WTC11 (cell line): ENCODE data around the gene CREB1. TPM values are rescaled to one million over a fixed set of nuclear protein-coding genes. Genes with fewer than 3 reads are reported as not detected.

ENCODE experiments used
- ATAC-seq: fragments of 200-7000 bp; cut with Tn5 transposase; 2 replicates; pipeline ENCODE4 v1.10.0; 2021; ENCODE audit warnings: mild to moderate bottlenecking, moderate library complexity
- CTCF ChIA-PET: fragments of 300-600 bp; sonication (Branson Sonifier 250); formaldehyde crosslinking; loops from one replicate; lab custom pipeline; 2021; ENCODE audit warnings: antibody characterized with exemption; lab: Charles Lee
- POLR2A ChIA-PET: fragments of 350-600 bp; sonication (Branson Sonifier 250); formaldehyde crosslinking; loops from one replicate; lab custom pipeline; 2021; ENCODE audit warnings: antibody characterized with exemption; lab: Charles Lee
- DNase-seq: peaks from one replicate; pipeline ENCODE4 v3.0.0; 2021; ENCODE audit warnings: low spot score
- H3K27ac Mint-ChIP-seq: 2 replicates; pipeline ENCODE4 v1.8.0; 2021; ENCODE audit warnings: mixed read lengths
- H3K27me3 Mint-ChIP-seq: 2 replicates; pipeline ENCODE4 v1.8.0; 2021; ENCODE audit warnings: low read depth, mild to moderate bottlenecking, moderate library complexity, mixed read lengths
- H3K36me3 Mint-ChIP-seq: 2 replicates; pipeline ENCODE4 v1.8.0; 2021; ENCODE audit warnings: mixed read lengths
- H3K4me1 Mint-ChIP-seq: 2 replicates; pipeline ENCODE4 v1.8.0; 2022; ENCODE audit warnings: mixed read lengths
- H3K4me3 Mint-ChIP-seq: 2 replicates; pipeline ENCODE4 v1.8.0; 2021; ENCODE audit warnings: mild to moderate bottlenecking, moderate library complexity, mixed read lengths
- H3K9me3 Mint-ChIP-seq: 2 replicates; pipeline ENCODE4 v1.8.0; 2021; ENCODE audit warnings: mixed read lengths
- ATF1 ChIP-seq: sonication (generic); formaldehyde crosslinking; IDR thresholded peaks from 2 replicates; pipeline ENCODE4 v1.8.1; 2023; ENCODE audit warnings: mild to moderate bottlenecking, moderate library complexity, missing genetic modification reagents
- CBFB ChIP-seq: sonication (generic); formaldehyde crosslinking; IDR thresholded peaks from 2 replicates; pipeline ENCODE4 v1.8.1; 2022; ENCODE audit warnings: mild to moderate bottlenecking, low read depth, missing genetic modification reagents
- JAZF1 ChIP-seq: fragments of 250-450 bp; sonication (Bioruptor Pico); IDR thresholded peaks from 2 replicates; pipeline ENCODE4 v1.9.0; 2021; ENCODE audit warnings: moderate library complexity, mild to moderate bottlenecking, inconsistent platforms
- KAT7 ChIP-seq: sonication (generic); formaldehyde crosslinking; IDR thresholded peaks from 2 replicates; pipeline ENCODE4 v1.8.1; 2023; ENCODE audit warnings: missing genetic modification reagents, mild to moderate bottlenecking, borderline replicate concordance
- PRRX2 ChIP-seq: fragments of 250-450 bp; sonication (Bioruptor Pico); IDR thresholded peaks from 2 replicates; pipeline ENCODE4 v1.8.0; 2021; ENCODE audit warnings: mild to moderate bottlenecking
- SOX15 ChIP-seq: fragments of 250-450 bp; sonication (Bioruptor Pico); IDR thresholded peaks from 2 replicates; pipeline ENCODE4 v1.9.0; 2021; ENCODE audit warnings: mild to moderate bottlenecking
- ZNF121 ChIP-seq: sonication (generic); formaldehyde crosslinking; IDR thresholded peaks from 2 replicates; pipeline ENCODE4 v1.8.0; 2023; ENCODE audit warnings: missing genetic modification reagents
- ZNF138 ChIP-seq: sonication (generic); formaldehyde crosslinking; conservative IDR thresholded peaks from 2 replicates; pipeline ENCODE4 v1.8.1; 2022; ENCODE audit warnings: mild to moderate bottlenecking, moderate library complexity, missing genetic modification reagents
- ZNF396 ChIP-seq: fragments of 250-450 bp; sonication (Bioruptor Pico); IDR thresholded peaks from 2 replicates; pipeline ENCODE4 v1.8.0; 2021; ENCODE audit warnings: mild to moderate bottlenecking, moderate library complexity, borderline replicate concordance
- ZNF416 ChIP-seq: fragments of 250-450 bp; sonication (Bioruptor Pico); IDR thresholded peaks from 2 replicates; pipeline ENCODE4 v1.9.0; 2021; ENCODE audit warnings: mild to moderate bottlenecking, inconsistent platforms
- ZNF423 ChIP-seq: fragments of 250-450 bp; sonication (Bioruptor Pico); IDR thresholded peaks from 2 replicates; pipeline ENCODE4 v2.1.2; 2022; ENCODE audit warnings: mild to moderate bottlenecking, moderate library complexity
- total RNA-seq: library from RNA; stranded (reverse); gene quantifications from 3 replicates; pipeline ENCODE4 v1.2.3, GENCODE V29; 2021
- TF ChIP-seq, protein P1 (sequence below): sonication (generic); formaldehyde crosslinking; IDR thresholded peaks from 2 replicates; pipeline ENCODE4 v1.8.0; 2022; ENCODE audit warnings: mild to moderate bottlenecking, missing genetic modification reagents
- TF ChIP-seq, protein P2 (sequence below): sonication (generic); formaldehyde crosslinking; IDR thresholded peaks from 2 replicates; pipeline ENCODE4 v1.8.1; 2023; ENCODE audit warnings: mild to moderate bottlenecking, missing genetic modification reagents, moderate library complexity
- TF ChIP-seq, protein P3 (sequence below): sonication (generic); formaldehyde crosslinking; IDR thresholded peaks from 2 replicates; pipeline ENCODE4 v1.8.1; 2022; ENCODE audit warnings: low read depth, mild to moderate bottlenecking, moderate library complexity, missing genetic modification reagents, borderline replicate concordance
- TF ChIP-seq, protein P4 (sequence below): sonication (generic); formaldehyde crosslinking; IDR thresholded peaks from 2 replicates; pipeline ENCODE4 v1.8.1; 2023; ENCODE audit warnings: mild to moderate bottlenecking, missing genetic modification reagents, moderate library complexity
- TF ChIP-seq, protein P5 (sequence below): sonication (generic); formaldehyde crosslinking; conservative IDR thresholded peaks from 2 replicates; pipeline ENCODE4 v1.8.1; 2023; ENCODE audit warnings: mild to moderate bottlenecking, low read depth, missing genetic modification reagents, moderate library complexity
- TF ChIP-seq, protein P6 (sequence below): sonication (generic); formaldehyde crosslinking; IDR thresholded peaks from 2 replicates; pipeline ENCODE4 v1.8.1; 2022; ENCODE audit warnings: missing genetic modification reagents, borderline replicate concordance
- TF ChIP-seq, protein P7 (sequence below): fragments of 200-600 bp; IDR thresholded peaks from 2 replicates; pipeline ENCODE4 v1.8.0; 2022; ENCODE audit warnings: antibody characterized with exemption
- TF ChIP-seq, protein P8 (sequence below): fragments of 250-450 bp; sonication (Bioruptor Pico); IDR thresholded peaks from 2 replicates; pipeline ENCODE4 v1.9.0; 2021; ENCODE audit warnings: mild to moderate bottlenecking

The CREB1 gene
- total RNA-seq, 1 experiment from 2014 or later, result 97.7 TPM

DNA sequence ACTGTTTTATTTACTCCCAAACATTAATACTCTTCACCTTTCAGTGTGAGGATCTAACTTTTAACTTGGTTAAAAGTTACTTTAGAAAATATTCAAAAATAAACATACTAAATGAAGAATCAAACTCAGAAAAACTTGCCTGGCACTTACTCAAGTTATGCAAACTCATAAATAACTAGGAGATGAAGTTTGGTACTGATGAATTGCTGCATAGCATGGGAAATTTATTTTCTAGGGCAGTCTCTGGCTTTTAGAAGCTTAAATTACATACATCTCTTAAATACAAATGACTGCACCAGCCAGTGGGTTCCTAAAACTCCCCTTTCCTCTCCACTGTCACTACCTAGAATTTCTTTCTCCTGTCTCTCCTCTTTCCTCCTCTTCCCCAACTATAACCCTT is 46.7 kb upstream of the CREB1 start (continued):
- TF ChIP-seq, protein P1, sequence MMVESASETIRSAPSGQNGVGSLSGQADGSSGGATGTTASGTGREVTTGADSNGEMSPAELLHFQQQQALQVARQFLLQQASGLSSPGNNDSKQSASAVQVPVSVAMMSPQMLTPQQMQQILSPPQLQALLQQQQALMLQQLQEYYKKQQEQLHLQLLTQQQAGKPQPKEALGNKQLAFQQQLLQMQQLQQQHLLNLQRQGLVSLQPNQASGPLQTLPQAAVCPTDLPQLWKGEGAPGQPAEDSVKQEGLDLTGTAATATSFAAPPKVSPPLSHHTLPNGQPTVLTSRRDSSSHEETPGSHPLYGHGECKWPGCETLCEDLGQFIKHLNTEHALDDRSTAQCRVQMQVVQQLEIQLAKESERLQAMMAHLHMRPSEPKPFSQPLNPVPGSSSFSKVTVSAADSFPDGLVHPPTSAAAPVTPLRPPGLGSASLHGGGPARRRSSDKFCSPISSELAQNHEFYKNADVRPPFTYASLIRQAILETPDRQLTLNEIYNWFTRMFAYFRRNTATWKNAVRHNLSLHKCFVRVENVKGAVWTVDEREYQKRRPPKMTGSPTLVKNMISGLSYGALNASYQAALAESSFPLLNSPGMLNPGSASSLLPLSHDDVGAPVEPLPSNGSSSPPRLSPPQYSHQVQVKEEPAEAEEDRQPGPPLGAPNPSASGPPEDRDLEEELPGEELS (CRISPR knock-in tag), result no peak
- no peak for TF ChIP-seq PRRX2 (CRISPR knock-in tag)
- TF ChIP-seq, protein P2, sequence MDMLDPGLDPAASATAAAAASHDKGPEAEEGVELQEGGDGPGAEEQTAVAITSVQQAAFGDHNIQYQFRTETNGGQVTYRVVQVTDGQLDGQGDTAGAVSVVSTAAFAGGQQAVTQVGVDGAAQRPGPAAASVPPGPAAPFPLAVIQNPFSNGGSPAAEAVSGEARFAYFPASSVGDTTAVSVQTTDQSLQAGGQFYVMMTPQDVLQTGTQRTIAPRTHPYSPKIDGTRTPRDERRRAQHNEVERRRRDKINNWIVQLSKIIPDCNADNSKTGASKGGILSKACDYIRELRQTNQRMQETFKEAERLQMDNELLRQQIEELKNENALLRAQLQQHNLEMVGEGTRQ (CRISPR knock-in tag), result no peak
- TF ChIP-seq ZNF423 (CRISPR knock-in tag), result no peak
- TF ChIP-seq, protein P3, sequence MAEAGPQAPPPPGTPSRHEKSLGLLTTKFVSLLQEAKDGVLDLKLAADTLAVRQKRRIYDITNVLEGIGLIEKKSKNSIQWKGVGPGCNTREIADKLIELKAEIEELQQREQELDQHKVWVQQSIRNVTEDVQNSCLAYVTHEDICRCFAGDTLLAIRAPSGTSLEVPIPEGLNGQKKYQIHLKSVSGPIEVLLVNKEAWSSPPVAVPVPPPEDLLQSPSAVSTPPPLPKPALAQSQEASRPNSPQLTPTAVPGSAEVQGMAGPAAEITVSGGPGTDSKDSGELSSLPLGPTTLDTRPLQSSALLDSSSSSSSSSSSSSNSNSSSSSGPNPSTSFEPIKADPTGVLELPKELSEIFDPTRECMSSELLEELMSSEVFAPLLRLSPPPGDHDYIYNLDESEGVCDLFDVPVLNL (CRISPR knock-in tag), result no peak
- TF ChIP-seq ZNF416 (CRISPR knock-in tag), result no peak
- no peak for TF ChIP-seq ZNF138
- TF ChIP-seq, protein P4, sequence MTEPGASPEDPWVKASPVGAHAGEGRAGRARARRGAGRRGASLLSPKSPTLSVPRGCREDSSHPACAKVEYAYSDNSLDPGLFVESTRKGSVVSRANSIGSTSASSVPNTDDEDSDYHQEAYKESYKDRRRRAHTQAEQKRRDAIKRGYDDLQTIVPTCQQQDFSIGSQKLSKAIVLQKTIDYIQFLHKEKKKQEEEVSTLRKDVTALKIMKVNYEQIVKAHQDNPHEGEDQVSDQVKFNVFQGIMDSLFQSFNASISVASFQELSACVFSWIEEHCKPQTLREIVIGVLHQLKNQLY (CRISPR knock-in tag), result no peak
- no peak for TF ChIP-seq KAT7 (CRISPR knock-in tag)
- TF ChIP-seq, protein P5, sequence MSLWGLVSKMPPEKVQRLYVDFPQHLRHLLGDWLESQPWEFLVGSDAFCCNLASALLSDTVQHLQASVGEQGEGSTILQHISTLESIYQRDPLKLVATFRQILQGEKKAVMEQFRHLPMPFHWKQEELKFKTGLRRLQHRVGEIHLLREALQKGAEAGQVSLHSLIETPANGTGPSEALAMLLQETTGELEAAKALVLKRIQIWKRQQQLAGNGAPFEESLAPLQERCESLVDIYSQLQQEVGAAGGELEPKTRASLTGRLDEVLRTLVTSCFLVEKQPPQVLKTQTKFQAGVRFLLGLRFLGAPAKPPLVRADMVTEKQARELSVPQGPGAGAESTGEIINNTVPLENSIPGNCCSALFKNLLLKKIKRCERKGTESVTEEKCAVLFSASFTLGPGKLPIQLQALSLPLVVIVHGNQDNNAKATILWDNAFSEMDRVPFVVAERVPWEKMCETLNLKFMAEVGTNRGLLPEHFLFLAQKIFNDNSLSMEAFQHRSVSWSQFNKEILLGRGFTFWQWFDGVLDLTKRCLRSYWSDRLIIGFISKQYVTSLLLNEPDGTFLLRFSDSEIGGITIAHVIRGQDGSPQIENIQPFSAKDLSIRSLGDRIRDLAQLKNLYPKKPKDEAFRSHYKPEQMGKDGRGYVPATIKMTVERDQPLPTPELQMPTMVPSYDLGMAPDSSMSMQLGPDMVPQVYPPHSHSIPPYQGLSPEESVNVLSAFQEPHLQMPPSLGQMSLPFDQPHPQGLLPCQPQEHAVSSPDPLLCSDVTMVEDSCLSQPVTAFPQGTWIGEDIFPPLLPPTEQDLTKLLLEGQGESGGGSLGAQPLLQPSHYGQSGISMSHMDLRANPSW, result no peak
- TF ChIP-seq ZNF121 (CRISPR knock-in tag), result no peak
- TF ChIP-seq SOX15 (CRISPR knock-in tag), result no peak

DNA sequence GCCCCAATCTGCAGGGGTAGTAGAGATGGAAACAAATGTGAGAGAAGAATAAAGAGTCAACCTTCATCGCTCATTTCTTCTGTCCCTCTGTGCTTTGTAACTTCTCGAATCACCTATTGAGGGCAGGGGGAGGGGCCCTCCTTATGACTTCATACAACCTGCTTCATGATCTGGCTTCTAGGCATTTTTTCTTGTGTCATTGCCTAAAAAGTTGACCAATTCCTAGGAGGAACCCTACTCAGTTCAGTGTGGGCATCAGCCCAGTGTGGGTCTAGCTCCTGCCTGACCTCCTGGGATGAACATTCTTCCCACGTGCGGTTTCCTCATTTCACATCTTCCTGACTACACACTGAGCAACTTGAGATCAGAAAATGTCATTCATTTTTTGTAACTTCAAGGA is 46.3 kb upstream of the CREB1 start:
- no peaks in the 10 kb centered on the region for H3K36me3 Mint-ChIP-seq
- no peak overlapping the region for H3K27ac Mint-ChIP-seq
- peaks cover 21% of the 10 kb centered on the region for H3K4me1 Mint-ChIP-seq
- no peak for ATAC-seq
- no peaks in the 10 kb centered on the region for H3K9me3 Mint-ChIP-seq
- no peaks in the 10 kb centered on the region for H3K27me3 Mint-ChIP-seq
- POLR2A ChIA-PET, result no interaction called here
- DNase-seq, result no peak
- no peak overlapping the region for H3K4me3 Mint-ChIP-seq
- CTCF ChIA-PET, result no interaction called here
- TF ChIP-seq, protein P6, sequence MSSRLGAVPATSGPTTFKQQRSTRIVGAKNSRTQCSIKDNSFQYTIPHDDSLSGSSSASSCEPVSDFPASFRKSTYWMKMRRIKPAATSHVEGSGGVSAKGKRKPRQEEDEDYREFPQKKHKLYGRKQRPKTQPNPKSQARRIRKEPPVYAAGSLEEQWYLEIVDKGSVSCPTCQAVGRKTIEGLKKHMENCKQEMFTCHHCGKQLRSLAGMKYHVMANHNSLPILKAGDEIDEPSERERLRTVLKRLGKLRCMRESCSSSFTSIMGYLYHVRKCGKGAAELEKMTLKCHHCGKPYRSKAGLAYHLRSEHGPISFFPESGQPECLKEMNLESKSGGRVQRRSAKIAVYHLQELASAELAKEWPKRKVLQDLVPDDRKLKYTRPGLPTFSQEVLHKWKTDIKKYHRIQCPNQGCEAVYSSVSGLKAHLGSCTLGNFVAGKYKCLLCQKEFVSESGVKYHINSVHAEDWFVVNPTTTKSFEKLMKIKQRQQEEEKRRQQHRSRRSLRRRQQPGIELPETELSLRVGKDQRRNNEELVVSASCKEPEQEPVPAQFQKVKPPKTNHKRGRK (CRISPR knock-in tag), result no peak
- TF ChIP-seq CBFB (CRISPR knock-in tag) (no peak), ZNF396 (CRISPR knock-in tag) (no peak), JAZF1 (no peak), ATF1 (CRISPR knock-in tag) (no peak), KAT7 (CRISPR knock-in tag) (no peak)
- TF ChIP-seq, protein P7, sequence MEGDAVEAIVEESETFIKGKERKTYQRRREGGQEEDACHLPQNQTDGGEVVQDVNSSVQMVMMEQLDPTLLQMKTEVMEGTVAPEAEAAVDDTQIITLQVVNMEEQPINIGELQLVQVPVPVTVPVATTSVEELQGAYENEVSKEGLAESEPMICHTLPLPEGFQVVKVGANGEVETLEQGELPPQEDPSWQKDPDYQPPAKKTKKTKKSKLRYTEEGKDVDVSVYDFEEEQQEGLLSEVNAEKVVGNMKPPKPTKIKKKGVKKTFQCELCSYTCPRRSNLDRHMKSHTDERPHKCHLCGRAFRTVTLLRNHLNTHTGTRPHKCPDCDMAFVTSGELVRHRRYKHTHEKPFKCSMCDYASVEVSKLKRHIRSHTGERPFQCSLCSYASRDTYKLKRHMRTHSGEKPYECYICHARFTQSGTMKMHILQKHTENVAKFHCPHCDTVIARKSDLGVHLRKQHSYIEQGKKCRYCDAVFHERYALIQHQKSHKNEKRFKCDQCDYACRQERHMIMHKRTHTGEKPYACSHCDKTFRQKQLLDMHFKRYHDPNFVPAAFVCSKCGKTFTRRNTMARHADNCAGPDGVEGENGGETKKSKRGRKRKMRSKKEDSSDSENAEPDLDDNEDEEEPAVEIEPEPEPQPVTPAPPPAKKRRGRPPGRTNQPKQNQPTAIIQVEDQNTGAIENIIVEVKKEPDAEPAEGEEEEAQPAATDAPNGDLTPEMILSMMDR, result no peak
- TF ChIP-seq, protein P8, sequence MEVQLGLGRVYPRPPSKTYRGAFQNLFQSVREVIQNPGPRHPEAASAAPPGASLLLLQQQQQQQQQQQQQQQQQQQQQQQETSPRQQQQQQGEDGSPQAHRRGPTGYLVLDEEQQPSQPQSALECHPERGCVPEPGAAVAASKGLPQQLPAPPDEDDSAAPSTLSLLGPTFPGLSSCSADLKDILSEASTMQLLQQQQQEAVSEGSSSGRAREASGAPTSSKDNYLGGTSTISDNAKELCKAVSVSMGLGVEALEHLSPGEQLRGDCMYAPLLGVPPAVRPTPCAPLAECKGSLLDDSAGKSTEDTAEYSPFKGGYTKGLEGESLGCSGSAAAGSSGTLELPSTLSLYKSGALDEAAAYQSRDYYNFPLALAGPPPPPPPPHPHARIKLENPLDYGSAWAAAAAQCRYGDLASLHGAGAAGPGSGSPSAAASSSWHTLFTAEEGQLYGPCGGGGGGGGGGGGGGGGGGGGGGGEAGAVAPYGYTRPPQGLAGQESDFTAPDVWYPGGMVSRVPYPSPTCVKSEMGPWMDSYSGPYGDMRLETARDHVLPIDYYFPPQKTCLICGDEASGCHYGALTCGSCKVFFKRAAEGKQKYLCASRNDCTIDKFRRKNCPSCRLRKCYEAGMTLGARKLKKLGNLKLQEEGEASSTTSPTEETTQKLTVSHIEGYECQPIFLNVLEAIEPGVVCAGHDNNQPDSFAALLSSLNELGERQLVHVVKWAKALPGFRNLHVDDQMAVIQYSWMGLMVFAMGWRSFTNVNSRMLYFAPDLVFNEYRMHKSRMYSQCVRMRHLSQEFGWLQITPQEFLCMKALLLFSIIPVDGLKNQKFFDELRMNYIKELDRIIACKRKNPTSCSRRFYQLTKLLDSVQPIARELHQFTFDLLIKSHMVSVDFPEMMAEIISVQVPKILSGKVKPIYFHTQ (CRISPR knock-in tag), result no peak
